ENCODE measurements around the gene PDZK1.
"Not testable (repeated sequence)": the region's sequence is repeated elsewhere in the genome, so short reads cannot be mapped to it uniquely, and the experiment has no call there.

Gene PDZK1

GRCh38 chr1:145641886-145642285 is 65.3 kb downstream of the PDZK1 start:
- not testable (repeated sequence) for DNase-seq

- not testable (repeated sequence) for DNase-seq
These were observed 70.9 kb downstream of the PDZK1 start for GRCh38 chr1:145636237-145636636.

GRCh38 chr1:145622177-145622576 is 85.0 kb downstream of the PDZK1 start:
- not testable (repeated sequence) for DNase-seq
